GM21515 (cell line): Measurements from ENCODE around the gene ERBB4.

Experiments used
- ATAC-seq: cut with Tn5 transposase; IDR thresholded peaks from one replicate; pipeline ENCODE4 v1.9.1; 2021; ENCODE audit not compliant: unreplicated experiment

The ERBB4 gene

GRCh38 chr2:211860224-211860623, 678.4 kb downstream of the ERBB4 start:
- no peak for ATAC-seq

GRCh38 chr2:211854832-211855231, 683.8 kb downstream of the ERBB4 start:
- ATAC-seq: no peak

- no peak for ATAC-seq
Measured at GRCh38 chr2:211846714-211847113, 691.9 kb downstream of the ERBB4 start.

GRCh38 chr2:211846036-211846400, 692.6 kb downstream of the ERBB4 start:
- no peak for ATAC-seq

GRCh38 chr2:211845338-211846035, 693.1 kb downstream of the ERBB4 start:
- no peak for ATAC-seq

GRCh38 chr2:211837706-211838105, 700.9 kb downstream of the ERBB4 start:
- no peak for ATAC-seq

- ATAC-seq: no peak
Measured at GRCh38 chr2:211837206-211837605, 701.4 kb downstream of the ERBB4 start.

GRCh38 chr2:211836409-211836808, 702.2 kb downstream of the ERBB4 start:
- no peak for ATAC-seq

GRCh38 chr2:211835695-211836094, 702.9 kb downstream of the ERBB4 start:
- no peak for ATAC-seq

GRCh38 chr2:211833582-211834279, 704.9 kb downstream of the ERBB4 start:
- no peak for ATAC-seq

- no peak for ATAC-seq
Measured at GRCh38 chr2:211829725-211830124, 708.9 kb downstream of the ERBB4 start.

GRCh38 chr2:211823886-211824479, 714.6 kb downstream of the ERBB4 start:
- no peak for ATAC-seq

- no peak for ATAC-seq
Measured at GRCh38 chr2:211822686-211823335, 715.8 kb downstream of the ERBB4 start.

- ATAC-seq: no peak
Measured at GRCh38 chr2:211816754-211817153, 721.8 kb downstream of the ERBB4 start.

GRCh38 chr2:211812587-211812986, 726.0 kb downstream of the ERBB4 start:
- no peak for ATAC-seq

- ATAC-seq: no peak
Measured at GRCh38 chr2:211802666-211803065, 735.9 kb downstream of the ERBB4 start.

GRCh38 chr2:211800001-211800400, 738.6 kb downstream of the ERBB4 start:
- no peak for ATAC-seq

- no peak for ATAC-seq
Measured at GRCh38 chr2:211798868-211799267, 739.7 kb downstream of the ERBB4 start.

- no peak for ATAC-seq
Measured at GRCh38 chr2:211793690-211794089, 744.9 kb downstream of the ERBB4 start.

GRCh38 chr2:211789982-211790381, 748.6 kb downstream of the ERBB4 start:
- no peak for ATAC-seq

- no peak for ATAC-seq
Measured at GRCh38 chr2:211766689-211767088, 771.9 kb downstream of the ERBB4 start.

- ATAC-seq: no peak
Measured at GRCh38 chr2:211762479-211762878, 776.1 kb downstream of the ERBB4 start.
